Bronchial epithelial cell (primary cell): Measurements from ENCODE around the gene GIT2. TPM values are rescaled to one million over a fixed set of nuclear protein-coding genes. Genes with fewer than 3 reads are reported as not detected.
"Not testable (repeated sequence)": the region's sequence is repeated elsewhere in the genome, so short reads cannot be mapped to it uniquely, and the experiment has no call there.

Experiments used
- DNase-seq: peaks from one replicate; pipeline ENCODE4 v3.0.0-alpha.2; 2010; ENCODE audit warnings: low read depth
- FAIRE-seq: peaks from 2 replicates; lab custom pipeline; 2011; peaks lifted over from hg19 to GRCh38; lab: Jason Lieb, UNC
- H3K27me3 ChIP-seq: 2 replicates; pipeline ENCODE4 v1.5.1; 2011; ENCODE audit warnings: low read length; ENCODE audit not compliant: control insufficient read depth, insufficient read depth
- H3K36me3 ChIP-seq: 2 replicates; pipeline ENCODE4 v1.5.1; 2011; ENCODE audit warnings: low read length; ENCODE audit not compliant: control insufficient read depth, insufficient read depth
- H3K4me3 ChIP-seq: 2 replicates; pipeline ENCODE4 v1.5.1; 2011; ENCODE audit warnings: mild to moderate bottlenecking, low read depth, low read length, control low read depth
- CTCF ChIP-seq: IDR thresholded peaks from 2 replicates; pipeline ENCODE4 v1.5.1; 2011; ENCODE audit warnings: mild to moderate bottlenecking, moderate library complexity, low read length, control low read depth, inconsistent platforms; ENCODE audit not compliant: insufficient read depth, severe bottlenecking
- total RNA-seq: library from RNA; depleted of rRNA; stranded (reverse); fragments of >200 nt; gene quantifications from 2 replicates; pipeline ENCODE4 v1.2.1, GENCODE V29; 2014

The GIT2 gene
- total RNA-seq, 1 donor from 2014 or later: 22.4 TPM

- no peaks in the 10 kb centered on the region for H3K27me3 ChIP-seq
- FAIRE-seq: no peak
- H3K36me3 ChIP-seq: peaks cover 8% of the 10 kb centered on the region
- H3K4me3 ChIP-seq: no peak overlapping the region
- DNase-seq: no peak
- TF ChIP-seq CTCF: no peak
Observed at GRCh38 chr12:109991586-109991985, 4.6 kb downstream of the GIT2 start.

GRCh38 chr12:109989380-109989779 lies 6.8 kb downstream of the GIT2 start:
- DNase-seq: no peak
- no peak for FAIRE-seq
- TF ChIP-seq CTCF: no peak
- peaks cover 11% of the 10 kb centered on the region for H3K36me3 ChIP-seq
- no peak overlapping the region for H3K4me3 ChIP-seq
- H3K27me3 ChIP-seq: no peaks in the 10 kb centered on the region

- no peaks in the 10 kb centered on the region for H3K27me3 ChIP-seq
- H3K4me3 ChIP-seq: no peak overlapping the region
- FAIRE-seq (no peak), DNase-seq (no peak)
- TF ChIP-seq CTCF: no peak
- peaks cover 11% of the 10 kb centered on the region for H3K36me3 ChIP-seq
Observed at GRCh38 chr12:109988903-109989302, 7.3 kb downstream of the GIT2 start.

- no peak for FAIRE-seq
- Histone ChIP-seq H3K4me3 (no peak overlapping the region), H3K27me3 (no peaks in the 10 kb centered on the region), H3K36me3 (peaks cover 11% of the 10 kb centered on the region)
- no peak for TF ChIP-seq CTCF
- no peak for DNase-seq
Observed at GRCh38 chr12:109988274-109988673, 7.9 kb downstream of the GIT2 start.

GRCh38 chr12:109987615-109988014 lies 8.6 kb downstream of the GIT2 start:
- TF ChIP-seq CTCF: no peak
- peaks cover 11% of the 10 kb centered on the region for H3K36me3 ChIP-seq
- no peak for FAIRE-seq

GRCh38 chr12:109986236-109986635 lies 9.9 kb downstream of the GIT2 start:
- H3K4me3 ChIP-seq, DNase-seq, FAIRE-seq, H3K27me3 ChIP-seq: not testable (repeated sequence)
- peaks cover 15% of the 10 kb centered on the region for H3K36me3 ChIP-seq

More at GRCh38 chr12:109987615-109988014, 8.6 kb downstream of the GIT2 start:
- Histone ChIP-seq H3K4me3 (no peak overlapping the region), H3K27me3 (no peaks in the 10 kb centered on the region)
- no peak for DNase-seq
